Common myeloid progenitor, CD34-positive (primary cell): ENCODE data around the gene TPK1.

Source experiments
- CTCF ChIA-PET: fragments of 350-600 bp; sonication (Branson Sonifier 250); formaldehyde crosslinking; loops from one replicate; lab custom pipeline; 2021; ENCODE audit warnings: antibody characterized with exemption; lab: Charles Lee
- POLR2A ChIA-PET: fragments of 350-600 bp; sonication (Branson Sonifier 250); formaldehyde crosslinking; loops from one replicate; lab custom pipeline; 2021; ENCODE audit warnings: antibody characterized with exemption; lab: Charles Lee
- DNase-seq, 3 donors: peaks; one replicate each; pipeline versions ENCODE4 v3.0.0 to v3.0.0-alpha.2; 2013
- H3K27ac ChIP-seq, 2 experiments: 1 replicate in 1 of 2; 2 replicates in 1 of 2; pipeline ENCODE4 v1.7.0; 2013; ENCODE audit warnings: inconsistent platforms in 2 of 2, low read length in 2 of 2, mild to moderate bottlenecking in 2 of 2, low read depth in 1 of 2, moderate library complexity in 1 of 2; ENCODE audit not compliant: severe bottlenecking in 2 of 2, insufficient read depth in 1 of 2, poor library complexity in 1 of 2
- H3K27me3 ChIP-seq, 5 experiments: replicated peaks in 2 of 5; 1 replicate in 3 of 5; 2 replicates in 2 of 5; pipeline versions ENCODE4 v1.6.1 to v1.7.0; 2013; ENCODE audit warnings: low read length in 4 of 5, mild to moderate bottlenecking in 2 of 5, moderate library complexity in 2 of 5, inconsistent platforms in 1 of 5; ENCODE audit not compliant: insufficient read depth in 5 of 5, control insufficient read depth in 4 of 5
- H3K36me3 ChIP-seq, 4 experiments: 1 replicate in 2 of 4; 2 replicates in 2 of 4; pipeline versions ENCODE4 v1.6.1 to v1.7.0; 2013; ENCODE audit warnings: low read length in 3 of 4, control low read depth in 1 of 4, mild to moderate bottlenecking in 1 of 4; ENCODE audit not compliant: control insufficient read depth in 4 of 4, insufficient read depth in 4 of 4
- H3K4me1 ChIP-seq, 4 experiments: 1 replicate in 3 of 4; 2 replicates in 1 of 4; pipeline versions ENCODE4 v1.6.1 to v1.7.1; 2013; ENCODE audit warnings: low read length in 3 of 4, mild to moderate bottlenecking in 3 of 4, control low read depth in 1 of 4, inconsistent platforms in 1 of 4, moderate library complexity in 1 of 4; ENCODE audit not compliant: control insufficient read depth in 4 of 4, insufficient read depth in 4 of 4; ENCODE audit errors: control extremely low read depth in 1 of 4
- H3K4me3 ChIP-seq, 7 experiments: 1 replicate in 4 of 7; 2 replicates in 3 of 7; pipeline versions ENCODE4 v1.5.1 to v1.7.0; 2013; ENCODE audit warnings: mild to moderate bottlenecking in 7 of 7, low read length in 6 of 7, moderate library complexity in 6 of 7, inconsistent platforms in 2 of 7, low read depth in 2 of 7, control low read depth in 1 of 7; ENCODE audit not compliant: insufficient read depth in 4 of 7, control insufficient read depth in 1 of 7; ENCODE audit errors: extremely low read depth in 1 of 7
- H3K9me3 ChIP-seq, 5 experiments: 1 replicate in 4 of 5; 2 replicates in 1 of 5; pipeline versions ENCODE4 v1.6.1 to v1.7.1; 2013; ENCODE audit warnings: low read length in 4 of 5, mild to moderate bottlenecking in 2 of 5, inconsistent platforms in 1 of 5, low read depth in 1 of 5, moderate library complexity in 1 of 5; ENCODE audit not compliant: control insufficient read depth in 4 of 5, insufficient read depth in 2 of 5; ENCODE audit errors: control extremely low read depth in 1 of 5
- WGBS: methylation state at CpG from one replicate; pipeline ENCODE4 v1.1.5; 2013; ENCODE audit not compliant: insufficient coverage; 5-methylcytosine and 5-hydroxymethylcytosine counted together

Gene TPK1

GRCh38 chr7:144452064-144452463, 383.8 kb downstream of the TPK1 start:
- Histone ChIP-seq H3K27me3 (no peaks in the 10 kb centered on the region), H3K4me1 (no peaks in the 10 kb centered on the region), H3K36me3 (peaks cover 0 to 3% (median 0%) of the 10 kb centered on the region in 4 experiments), H3K4me3 (no peak overlapping the region), H3K9me3 (peaks cover 0 to 21% (median 3%) of the 10 kb centered on the region in 5 experiments), H3K27ac (no peak overlapping the region)
- 80% methylated on average over 4 of the region's 5 CpGs for WGBS
- DNase-seq: no peak
- CTCF ChIA-PET: no interaction called here
- POLR2A ChIA-PET: no interaction called here

- H3K27ac ChIP-seq: no peak overlapping the region
- no CpG with 5 or more reads among the region's 1 CpG for WGBS
- ChIA-PET POLR2A (no interaction called here), CTCF (interaction anchor here (0.9 kb wide), 1 partner anchor 8 kb away, joined by 3 read pairs; no protein-coding TSS in a partner anchor)
- no peaks in the 10 kb centered on the region for H3K9me3 ChIP-seq
- DNase-seq: no peak
- no peaks in the 10 kb centered on the region for H3K4me1 ChIP-seq
- H3K4me3 ChIP-seq: no peak overlapping the region
- H3K27me3 ChIP-seq: no peaks in the 10 kb centered on the region
- H3K36me3 ChIP-seq: no peaks in the 10 kb centered on the region
Observed at GRCh38 chr7:144445590-144445989, 390.3 kb downstream of the TPK1 start.

- H3K4me1 ChIP-seq: no peaks in the 10 kb centered on the region
- H3K27me3 ChIP-seq: no peaks in the 10 kb centered on the region
- no peaks in the 10 kb centered on the region for H3K9me3 ChIP-seq
- H3K36me3 ChIP-seq: no peaks in the 10 kb centered on the region
- H3K4me3 ChIP-seq: no peak overlapping the region
- CTCF ChIA-PET: interaction anchor here (0.7 to 1.2 kb wide), 3 partner anchors 11 to 48 kb away, joined by 3 read pairs; no protein-coding TSS in a partner anchor
- DNase-seq: no peak
- POLR2A ChIA-PET: no interaction called here
- 93% methylated on average over 5 of the region's 5 CpGs for WGBS
- no peak overlapping the region for H3K27ac ChIP-seq
Observed at GRCh38 chr7:144439717-144440205, 396.1 kb downstream of the TPK1 start.

- no peak overlapping the region for H3K4me3 ChIP-seq
- no peak overlapping the region for H3K27ac ChIP-seq
- no peaks in the 10 kb centered on the region for H3K36me3 ChIP-seq
- H3K9me3 ChIP-seq: no peaks in the 10 kb centered on the region
- ChIA-PET CTCF (interaction anchor here (1.1 to 1.7 kb wide), 3 partner anchors 10 to 47 kb away, joined by 3 to 4 read pairs (median 3); no protein-coding TSS in a partner anchor), POLR2A (no interaction called here)
- DNase-seq: peak in 2 of 3 donors; percentile 28 to 50
- 93% methylated on average over 3 of the region's 3 CpGs for WGBS
- H3K27me3 ChIP-seq: no peaks in the 10 kb centered on the region
- H3K4me1 ChIP-seq: no peaks in the 10 kb centered on the region
Observed at GRCh38 chr7:144438759-144439158, 397.1 kb downstream of the TPK1 start.

- Histone ChIP-seq H3K27ac (no peak overlapping the region), H3K4me3 (no peak overlapping the region), H3K9me3 (no peaks in the 10 kb centered on the region), H3K36me3 (no peaks in the 10 kb centered on the region), H3K27me3 (no peaks in the 10 kb centered on the region), H3K4me1 (no peaks in the 10 kb centered on the region)
- 94% methylated on average over 3 of the region's 4 CpGs for WGBS
- CTCF ChIA-PET: interaction anchor here (0.7 to 1.7 kb wide), 10 partner anchors 9 to 54 kb away, joined by 3 to 4 read pairs (median 3); no protein-coding TSS in a partner anchor
- POLR2A ChIA-PET: no interaction called here
- DNase-seq: peak; percentile 70 to 88 (median 81)
Observed at GRCh38 chr7:144437370-144438191, 398.3 kb downstream of the TPK1 start.

- WGBS: 96% methylated on average over 6 of the region's 9 CpGs
- CTCF ChIA-PET: interaction anchor here (1.0 kb wide), 1 partner anchor 43 kb away, joined by 4 read pairs; no protein-coding TSS in a partner anchor
Observed at GRCh38 chr7:144436500-144436899, 399.4 kb downstream of the TPK1 start.

GRCh38 chr7:144428431-144428830, 407.4 kb downstream of the TPK1 start:
- POLR2A ChIA-PET: no interaction called here
- 100% methylated on average over 2 of the region's 2 CpGs for WGBS

More at GRCh38 chr7:144436500-144436899, 399.4 kb downstream of the TPK1 start:
- Histone ChIP-seq H3K4me3 (no peak overlapping the region), H3K36me3 (no peaks in the 10 kb centered on the region), H3K27me3 (no peaks in the 10 kb centered on the region), H3K27ac (no peak overlapping the region), H3K9me3 (no peaks in the 10 kb centered on the region), H3K4me1 (no peaks in the 10 kb centered on the region)
- DNase-seq: no peak
- POLR2A ChIA-PET: no interaction called here

More at GRCh38 chr7:144428431-144428830, 407.4 kb downstream of the TPK1 start:
- Histone ChIP-seq H3K9me3 (peaks cover 0 to 11% (median 7%) of the 10 kb centered on the region in 5 experiments), H3K4me1 (no peaks in the 10 kb centered on the region), H3K4me3 (no peak overlapping the region), H3K36me3 (no peaks in the 10 kb centered on the region), H3K27ac (no peak overlapping the region), H3K27me3 (no peaks in the 10 kb centered on the region)
- CTCF ChIA-PET: interaction anchor here (0.9 to 1.1 kb wide), 2 partner anchors 9 to 10 kb away, joined by 3 read pairs; no protein-coding TSS in a partner anchor
- DNase-seq: no peak
